NCI-H1436 treated with DMSO at 0.1 percent for 48 hours (cell line): ENCODE data around the gene IGSF3.
"Not testable (repeated sequence)": the region's sequence is repeated elsewhere in the genome, so short reads cannot be mapped to it uniquely, and the experiment has no call there.

Source experiments
- DNase-seq: peaks from one replicate; lab custom pipeline; 2025; lab: John Stamatoyannopoulos, UW

IGSF3 gene

GRCh38 chr1:116630057-116630456 lies 37.5 kb downstream of the IGSF3 start:
- not testable (repeated sequence) for DNase-seq

GRCh38 chr1:116629441-116629840 lies 38.1 kb downstream of the IGSF3 start:
- DNase-seq, result not testable (repeated sequence)

- no peak for DNase-seq
These were observed 39.1 kb downstream of the IGSF3 start for GRCh38 chr1:116628448-116628847.

- DNase-seq, result not testable (repeated sequence)
These were observed 40.2 kb downstream of the IGSF3 start for GRCh38 chr1:116627357-116627756.

GRCh38 chr1:116626915-116627314 lies 40.6 kb downstream of the IGSF3 start:
- DNase-seq, result not testable (repeated sequence)

GRCh38 chr1:116625155-116625554 lies 42.4 kb downstream of the IGSF3 start:
- not testable (repeated sequence) for DNase-seq

- no peak for DNase-seq
These were observed 43.5 kb downstream of the IGSF3 start for GRCh38 chr1:116624040-116624439.

GRCh38 chr1:116622496-116622895 lies 45.0 kb downstream of the IGSF3 start:
- DNase-seq, result not testable (repeated sequence)

GRCh38 chr1:116621756-116622155 lies 45.8 kb downstream of the IGSF3 start:
- not testable (repeated sequence) for DNase-seq

GRCh38 chr1:116620392-116620791 lies 47.1 kb downstream of the IGSF3 start:
- not testable (repeated sequence) for DNase-seq

- not testable (repeated sequence) for DNase-seq
These were observed 48.4 kb downstream of the IGSF3 start for GRCh38 chr1:116619106-116619505.

GRCh38 chr1:116617808-116618207 lies 49.7 kb downstream of the IGSF3 start:
- not testable (repeated sequence) for DNase-seq

GRCh38 chr1:116613825-116614224 lies 53.7 kb downstream of the IGSF3 start:
- not testable (repeated sequence) for DNase-seq

GRCh38 chr1:116609801-116610371 lies 57.6 kb downstream of the IGSF3 start:
- not testable (repeated sequence) for DNase-seq

GRCh38 chr1:116608841-116609240 lies 58.7 kb downstream of the IGSF3 start:
- not testable (repeated sequence) for DNase-seq

- DNase-seq, result not testable (repeated sequence)
These were observed 59.4 kb downstream of the IGSF3 start for GRCh38 chr1:116608151-116608550.

GRCh38 chr1:116607463-116607862 lies 60.1 kb downstream of the IGSF3 start:
- DNase-seq, result not testable (repeated sequence)

- DNase-seq, result not testable (repeated sequence)
These were observed 61.5 kb downstream of the IGSF3 start for GRCh38 chr1:116606067-116606466.

- no peak for DNase-seq
These were observed 62.2 kb downstream of the IGSF3 start for GRCh38 chr1:116605315-116605714.

GRCh38 chr1:116604408-116604807 lies 63.1 kb downstream of the IGSF3 start:
- not testable (repeated sequence) for DNase-seq

GRCh38 chr1:116603646-116604045 lies 63.9 kb downstream of the IGSF3 start:
- DNase-seq, result not testable (repeated sequence)

- not testable (repeated sequence) for DNase-seq
These were observed 68.2 kb downstream of the IGSF3 start for GRCh38 chr1:116599369-116599768.

- DNase-seq, result not testable (repeated sequence)
These were observed 69.0 kb downstream of the IGSF3 start for GRCh38 chr1:116598420-116599036.

GRCh38 chr1:116597388-116597787 lies 70.1 kb downstream of the IGSF3 start:
- not testable (repeated sequence) for DNase-seq
